Activated gamma-delta T cell treated with anti-CD3 and anti-CD28 coated beads, Interleukin-2, amount 50 U/mL, for 16 hours (primary cell): Measurements from ENCODE around the gene IZUMO4.
"Not testable (repeated sequence)": the region's sequence is repeated elsewhere in the genome, so short reads cannot be mapped to it uniquely, and the experiment has no call there.

Experiments
- DNase-seq: peaks from one replicate; pipeline ENCODE4 v3.0.0-alpha.2; 2020; ENCODE audit warnings: low read depth

The IZUMO4 gene

GRCh38 chr19:2081873-2082810 is 14.6 kb upstream of the IZUMO4 start:
- DNase-seq: peak; percentile 38

- DNase-seq: peak; percentile 54
These were observed 13.4 kb upstream of the IZUMO4 start for GRCh38 chr19:2083174-2083854.

DNA sequence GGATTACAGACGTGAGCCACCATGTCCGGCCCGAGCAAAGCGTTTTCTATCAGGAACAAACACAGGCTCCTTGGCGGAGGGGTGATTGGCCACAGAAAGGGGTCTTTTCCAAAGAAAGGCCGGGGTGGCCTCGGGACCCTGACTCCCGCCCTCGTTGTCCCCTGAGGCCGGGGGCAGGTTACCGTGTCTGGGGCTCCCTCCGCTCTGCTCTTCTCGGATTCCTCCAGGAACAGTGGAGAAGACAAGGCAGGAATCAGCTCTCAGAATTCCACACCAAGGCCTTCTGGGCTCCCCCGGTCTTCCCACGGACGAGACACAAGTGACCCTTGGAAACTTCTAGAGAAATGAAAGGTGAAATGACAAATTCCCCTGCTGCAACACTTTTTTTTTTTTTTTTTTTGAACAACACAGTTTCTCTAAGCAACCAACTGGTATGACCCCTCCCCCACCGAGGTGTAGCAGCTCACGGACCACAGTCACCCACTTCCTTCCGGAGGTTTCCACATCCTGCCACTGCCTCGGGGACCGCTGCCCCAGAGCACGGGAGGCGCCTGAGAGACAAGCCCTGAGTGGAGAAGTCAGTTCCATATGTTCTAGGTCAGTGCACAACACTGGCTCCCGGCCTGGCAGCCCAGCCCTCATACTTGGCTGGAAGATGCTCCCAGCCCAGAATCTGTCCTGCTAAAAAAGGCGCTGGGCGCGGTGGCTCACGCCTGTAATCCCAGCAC is 11.6 kb upstream of the IZUMO4 start:
- peak; percentile 96 for DNase-seq

DNA sequence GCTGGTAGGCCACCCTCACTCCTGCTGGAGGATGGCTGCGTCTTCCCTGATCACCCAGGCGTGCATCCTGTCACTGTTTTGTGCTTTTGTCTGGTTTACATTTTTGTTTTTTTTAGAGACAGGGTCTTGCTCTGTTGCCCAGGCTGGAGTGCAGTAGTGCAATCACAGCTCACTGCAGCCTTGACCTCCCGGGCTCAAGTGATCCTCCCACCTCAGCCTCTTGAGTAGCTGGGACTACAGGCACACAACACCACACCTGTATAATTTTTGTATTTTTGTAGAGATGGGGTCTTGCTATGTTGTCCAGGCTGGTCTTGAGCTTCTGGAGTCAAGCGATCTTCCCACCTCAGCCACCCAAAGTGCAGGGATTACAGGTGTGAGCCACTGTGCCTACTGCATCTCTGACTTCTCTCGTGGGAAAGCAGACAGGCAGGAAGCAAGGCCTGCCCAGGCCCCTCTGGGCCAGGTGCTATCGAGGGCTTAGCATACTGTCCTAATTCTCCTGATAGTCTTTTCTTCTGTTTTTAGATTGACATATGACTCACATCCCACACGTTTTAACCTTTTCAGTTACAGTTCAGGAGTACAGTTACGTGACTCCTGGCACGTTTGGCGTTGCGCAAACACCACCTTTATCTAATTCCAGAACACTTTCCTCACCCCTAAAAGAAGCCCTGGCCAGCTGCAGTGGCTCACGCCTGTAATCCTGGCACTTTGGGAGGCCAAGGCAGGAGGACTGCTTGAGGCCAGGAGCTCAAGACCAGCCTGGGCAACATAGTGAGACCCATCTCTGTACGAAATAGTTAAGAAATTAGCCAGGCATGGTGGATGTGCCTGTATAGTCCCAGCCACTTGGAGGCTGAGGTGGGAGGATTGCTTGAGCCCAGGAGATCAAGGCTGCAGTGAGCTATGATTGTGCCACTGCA is 9.8 kb upstream of the IZUMO4 start:
- not testable (repeated sequence) for DNase-seq

GRCh38 chr19:2087621-2088100 is 9.1 kb upstream of the IZUMO4 start:
- DNase-seq: no peak

GRCh38 chr19:2089001-2089711 is 7.6 kb upstream of the IZUMO4 start:
- DNase-seq: no peak

DNA sequence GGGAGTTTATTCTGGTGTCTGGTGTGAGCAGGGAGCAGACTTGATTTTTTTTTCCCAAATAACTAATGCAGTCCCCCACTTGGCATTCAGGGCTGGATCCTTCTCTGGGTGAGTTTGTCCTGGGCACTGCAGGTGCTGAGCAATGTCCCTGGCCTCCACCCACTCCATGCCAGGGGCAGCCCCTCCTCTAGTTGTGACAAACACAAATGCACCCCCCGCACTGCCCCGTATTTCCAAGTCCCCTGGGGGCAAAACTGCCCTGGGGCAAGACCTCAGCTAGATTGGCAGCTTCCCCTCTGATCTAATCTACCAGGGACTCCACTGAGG is 7.0 kb upstream of the IZUMO4 start:
- no peak for DNase-seq

GRCh38 chr19:2091926-2092525 is 4.7 kb upstream of the IZUMO4 start:
- not testable (repeated sequence) for DNase-seq

DNA sequence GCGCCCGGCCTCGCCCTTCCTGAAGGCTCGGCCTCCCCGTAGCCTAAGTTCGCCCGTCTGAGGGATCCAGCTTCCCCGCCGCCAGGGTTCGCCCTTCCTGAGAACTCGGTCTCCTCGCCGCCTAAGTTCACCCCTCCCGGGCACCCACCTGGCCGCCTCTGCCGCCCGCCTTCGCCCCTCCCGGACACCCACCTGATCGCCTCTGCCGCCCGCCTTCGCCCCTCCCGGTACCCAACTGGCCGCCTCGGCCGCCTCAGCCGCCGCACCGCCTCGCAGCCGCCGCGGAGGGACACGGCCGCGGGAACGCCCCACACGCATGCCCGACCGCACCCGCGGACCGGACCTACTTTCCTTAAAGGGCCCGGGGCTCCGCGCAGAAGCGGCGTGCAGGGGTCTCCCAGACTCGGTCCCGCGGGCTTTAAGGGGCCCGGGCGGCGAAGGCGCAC is 658 bp upstream of the IZUMO4 start, which contains the start of gene MOB3A:
Gene MOB3A (minus strand): TSS at position 293 of the 446 bp plus-strand sequence. CDS start 17,766 bp downstream, outside the sequence.
- peak; percentile 83 for DNase-seq

DNA sequence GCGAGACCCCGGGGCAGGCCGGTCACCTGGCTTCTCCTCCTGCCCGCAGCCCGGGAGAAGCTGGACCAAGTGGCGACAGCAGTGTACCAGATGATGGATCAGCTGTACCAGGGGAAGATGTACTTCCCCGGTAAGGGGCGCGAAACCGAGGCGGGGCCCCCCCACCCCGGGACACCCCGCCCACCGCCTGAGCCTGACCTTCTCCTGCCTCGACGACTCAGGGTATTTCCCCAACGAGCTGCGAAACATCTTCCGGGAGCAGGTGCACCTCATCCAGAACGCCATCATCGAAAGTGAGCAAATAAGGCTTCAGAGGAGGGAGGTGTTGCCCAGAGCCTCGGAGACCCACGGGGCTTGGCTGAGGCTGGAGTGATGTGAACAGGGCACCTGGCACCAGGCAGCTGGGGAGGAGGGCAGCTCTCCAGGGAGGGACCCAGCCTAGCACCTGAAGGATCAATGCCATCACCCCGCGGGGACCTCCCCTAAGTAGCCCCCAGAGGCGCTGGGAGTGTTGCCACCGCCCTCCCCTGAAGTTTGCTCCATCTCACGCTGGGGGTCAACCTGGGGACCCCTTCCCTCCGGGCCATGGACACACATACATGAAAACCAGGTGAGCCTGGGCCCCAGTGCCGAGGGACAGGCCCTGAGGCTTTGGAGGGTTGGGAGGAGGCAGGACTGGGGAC is 629 bp downstream of the IZUMO4 start:
- peak; percentile 41 for DNase-seq

DNA sequence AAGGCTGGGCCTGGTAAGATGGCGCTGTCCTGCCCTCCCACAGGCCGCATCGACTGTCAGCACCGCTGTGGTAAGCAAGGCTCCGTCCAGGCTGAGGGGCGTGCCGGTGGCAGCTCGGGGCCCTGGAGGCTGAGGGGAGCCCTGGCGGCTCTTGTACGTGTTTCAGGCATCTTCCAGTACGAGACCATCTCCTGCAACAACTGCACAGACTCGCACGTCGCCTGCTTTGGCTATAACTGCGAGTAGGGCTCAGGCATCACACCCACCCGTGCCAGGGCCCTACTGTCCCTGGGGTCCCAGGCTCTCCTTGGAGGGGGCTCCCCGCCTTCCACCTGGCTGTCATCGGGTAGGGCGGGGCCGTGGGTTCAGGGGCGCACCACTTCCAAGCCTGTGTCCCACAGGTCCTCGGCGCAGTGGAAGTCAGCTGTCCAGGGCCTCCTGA is 1.2 kb downstream of the IZUMO4 start:
- DNase-seq: no peak

GRCh38 chr19:2099054-2099501 is 2.4 kb downstream of the IZUMO4 start:
- no peak for DNase-seq

DNA sequence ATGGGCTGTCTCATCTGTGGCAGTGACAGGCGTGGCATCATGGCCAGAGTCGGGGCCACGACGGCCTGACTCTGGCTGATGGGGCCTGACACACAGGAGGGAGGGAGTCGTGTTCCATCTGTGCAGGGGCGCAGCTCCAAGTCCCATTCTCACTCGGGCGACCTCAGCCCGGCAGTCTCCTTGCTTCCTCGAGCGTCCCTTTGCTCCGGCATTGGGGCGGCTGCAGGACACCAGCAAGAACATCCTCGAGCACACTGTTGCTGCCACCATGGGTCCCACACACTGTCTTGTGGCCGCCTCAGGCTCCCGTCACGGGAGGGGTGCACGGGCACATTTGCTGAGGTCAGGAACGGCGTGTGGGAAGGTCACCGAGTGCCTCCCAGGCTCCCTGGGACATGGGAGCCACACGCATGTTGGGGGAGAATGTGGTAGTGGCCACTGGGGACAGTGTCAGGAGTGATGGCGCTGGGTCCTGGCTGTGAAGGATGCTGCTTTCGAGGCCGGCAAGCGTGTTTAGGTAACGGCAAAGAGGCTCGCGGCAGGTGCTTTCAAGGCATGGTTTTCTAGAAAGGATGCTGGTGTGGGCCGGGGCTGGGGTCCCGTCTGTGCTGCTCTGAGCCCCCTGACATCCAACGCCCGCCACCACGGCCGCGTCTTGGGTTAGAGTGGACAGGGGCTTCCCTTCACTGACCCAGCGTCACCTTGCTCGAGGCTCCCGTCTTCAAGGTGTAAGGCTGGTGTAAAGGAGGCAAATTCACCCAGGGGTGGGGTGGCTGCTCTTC is 3.4 kb downstream of the IZUMO4 start:
- no peak for DNase-seq

GRCh38 chr19:2100719-2101061 is 4.0 kb downstream of the IZUMO4 start:
- no peak for DNase-seq

GRCh38 chr19:2101417-2102335 is 5.0 kb downstream of the IZUMO4 start:
- no peak for DNase-seq

- no peak for DNase-seq
These were observed 6.5 kb downstream of the IZUMO4 start for GRCh38 chr19:2103045-2103707.
